Stimulated activated CD8-positive, alpha-beta memory T cell treated with anti-CD3 and anti-CD28 coated beads, Interleukin-7, amount 100 ng/mL, for 4 hours (primary cell): ENCODE data around the gene ZNF225.
"Not testable (repeated sequence)": the region's sequence is repeated elsewhere in the genome, so short reads cannot be mapped to it uniquely, and the experiment has no call there.

ENCODE experiments used
- DNase-seq, 2 donors: peaks; one replicate each; pipeline ENCODE4 v3.0.0-alpha.2; 2020; ENCODE audit warnings: low read depth in 2 of 2

The ZNF225 gene

GRCh38 chr19:44163789-44164188 lies 50.6 kb downstream of the ZNF225 start:
- no peak for DNase-seq

- no peak for DNase-seq
Measured at GRCh38 chr19:44164327-44164672, 51.1 kb downstream of the ZNF225 start.

- peak; percentile 77 to 84 for DNase-seq
Measured at GRCh38 chr19:44164673-44165512, 51.7 kb downstream of the ZNF225 start, which contains the start of gene ZNF226. ZNF226 (plus strand) TSS chr19:44165100; CDS start chr19:44170081, 4,981 bp downstream.

GRCh38 chr19:44170660-44171059 lies 57.5 kb downstream of the ZNF225 start:
- DNase-seq = not testable (repeated sequence)

- no peak for DNase-seq
Measured at GRCh38 chr19:44176590-44176989, 63.4 kb downstream of the ZNF225 start.

GRCh38 chr19:44180968-44181367 lies 67.8 kb downstream of the ZNF225 start:
- no peak for DNase-seq

GRCh38 chr19:44182145-44182544 lies 68.9 kb downstream of the ZNF225 start:
- DNase-seq = no peak
